WTC11 (cell line): Measurements from ENCODE around the gene ETV2. TPM values are rescaled to one million over a fixed set of nuclear protein-coding genes. Genes with fewer than 3 reads are reported as not detected.

Experiments used
- ATAC-seq: fragments of 200-7000 bp; cut with Tn5 transposase; 2 replicates; pipeline ENCODE4 v1.10.0; 2021; ENCODE audit warnings: mild to moderate bottlenecking, moderate library complexity
- CTCF ChIA-PET: fragments of 300-600 bp; sonication (Branson Sonifier 250); formaldehyde crosslinking; loops from one replicate; lab custom pipeline; 2021; ENCODE audit warnings: antibody characterized with exemption; lab: Charles Lee
- POLR2A ChIA-PET: fragments of 350-600 bp; sonication (Branson Sonifier 250); formaldehyde crosslinking; loops from one replicate; lab custom pipeline; 2021; ENCODE audit warnings: antibody characterized with exemption; lab: Charles Lee
- DNase-seq: peaks from one replicate; pipeline ENCODE4 v3.0.0; 2021; ENCODE audit warnings: low spot score
- H3K27ac Mint-ChIP-seq: 2 replicates; pipeline ENCODE4 v1.8.0; 2021; ENCODE audit warnings: mixed read lengths
- H3K27me3 Mint-ChIP-seq: 2 replicates; pipeline ENCODE4 v1.8.0; 2021; ENCODE audit warnings: low read depth, mild to moderate bottlenecking, moderate library complexity, mixed read lengths
- H3K36me3 Mint-ChIP-seq: 2 replicates; pipeline ENCODE4 v1.8.0; 2021; ENCODE audit warnings: mixed read lengths
- H3K4me1 Mint-ChIP-seq: 2 replicates; pipeline ENCODE4 v1.8.0; 2022; ENCODE audit warnings: mixed read lengths
- H3K4me3 Mint-ChIP-seq: 2 replicates; pipeline ENCODE4 v1.8.0; 2021; ENCODE audit warnings: mild to moderate bottlenecking, moderate library complexity, mixed read lengths
- H3K9me3 Mint-ChIP-seq: 2 replicates; pipeline ENCODE4 v1.8.0; 2021; ENCODE audit warnings: mixed read lengths
- ATF1 ChIP-seq: sonication (generic); formaldehyde crosslinking; IDR thresholded peaks from 2 replicates; pipeline ENCODE4 v1.8.1; 2023; ENCODE audit warnings: mild to moderate bottlenecking, moderate library complexity, missing genetic modification reagents
- CREB1 ChIP-seq: sonication (generic); formaldehyde crosslinking; IDR thresholded peaks from 2 replicates; pipeline ENCODE4 v1.8.0; 2023; ENCODE audit warnings: mild to moderate bottlenecking, missing genetic modification reagents
- CREM ChIP-seq: sonication (generic); formaldehyde crosslinking; IDR thresholded peaks from 2 replicates; pipeline ENCODE4 v1.8.1; 2022; ENCODE audit warnings: mild to moderate bottlenecking, missing genetic modification reagents, moderate library complexity
- E2F4 ChIP-seq: sonication (generic); formaldehyde crosslinking; IDR thresholded peaks from 2 replicates; pipeline ENCODE4 v1.8.1; 2022; ENCODE audit warnings: low read depth, mild to moderate bottlenecking, moderate library complexity, missing genetic modification reagents, borderline replicate concordance
- ELF4 ChIP-seq: sonication (generic); formaldehyde crosslinking; IDR thresholded peaks from 2 replicates; pipeline ENCODE4 v1.8.1; 2022; ENCODE audit warnings: low read depth, mild to moderate bottlenecking, moderate library complexity, missing genetic modification reagents
- ETV6 ChIP-seq: sonication (generic); formaldehyde crosslinking; IDR thresholded peaks from 2 replicates; pipeline ENCODE4 v1.8.1; 2022; ENCODE audit warnings: mild to moderate bottlenecking, missing genetic modification reagents
- FOXK1 ChIP-seq: sonication (generic); formaldehyde crosslinking; IDR thresholded peaks from 2 replicates; pipeline ENCODE4 v1.8.0; 2022; ENCODE audit warnings: mild to moderate bottlenecking, moderate library complexity, missing genetic modification reagents
- FOXP4 ChIP-seq: sonication (generic); formaldehyde crosslinking; IDR thresholded peaks from 2 replicates; pipeline ENCODE4 v1.8.0; 2022; ENCODE audit warnings: mild to moderate bottlenecking, missing genetic modification reagents
- GABPB1 ChIP-seq: sonication (generic); formaldehyde crosslinking; IDR thresholded peaks from 2 replicates; pipeline ENCODE4 v1.8.1; 2023; ENCODE audit warnings: mild to moderate bottlenecking, missing genetic modification reagents
- HMGA2 ChIP-seq: fragments of 250-450 bp; sonication (Bioruptor Pico); IDR thresholded peaks from 2 replicates; pipeline ENCODE4 v1.4.0; 2021; ENCODE audit warnings: mild to moderate bottlenecking, moderate library complexity
- NFYB ChIP-seq: sonication (generic); formaldehyde crosslinking; conservative IDR thresholded peaks from 2 replicates; pipeline ENCODE4 v1.8.0; 2022; ENCODE audit warnings: low read depth, missing genetic modification reagents
- PREB ChIP-seq: sonication (generic); formaldehyde crosslinking; IDR thresholded peaks from 2 replicates; pipeline ENCODE4 v1.8.1; 2022; ENCODE audit warnings: mild to moderate bottlenecking, missing genetic modification reagents, moderate library complexity, borderline replicate concordance
- PRRX2 ChIP-seq: fragments of 250-450 bp; sonication (Bioruptor Pico); IDR thresholded peaks from 2 replicates; pipeline ENCODE4 v1.8.0; 2021; ENCODE audit warnings: mild to moderate bottlenecking
- RORB ChIP-seq: fragments of 250-450 bp; sonication (Bioruptor Pico); IDR thresholded peaks from 2 replicates; pipeline ENCODE4 v1.9.0; 2021; ENCODE audit warnings: mild to moderate bottlenecking
- SMAD3 ChIP-seq: sonication (generic); formaldehyde crosslinking; IDR thresholded peaks from 2 replicates; pipeline ENCODE4 v1.8.0; 2022; ENCODE audit warnings: missing genetic modification reagents, mild to moderate bottlenecking, borderline replicate concordance
- SP1 ChIP-seq: sonication (generic); formaldehyde crosslinking; conservative IDR thresholded peaks from 2 replicates; pipeline ENCODE4 v1.8.1; 2022; ENCODE audit warnings: missing genetic modification reagents
- TEAD1 ChIP-seq: sonication (generic); formaldehyde crosslinking; IDR thresholded peaks from 2 replicates; pipeline ENCODE4 v1.8.0; 2022; ENCODE audit warnings: mild to moderate bottlenecking, missing genetic modification reagents
- ZBTB21 ChIP-seq: sonication (generic); formaldehyde crosslinking; IDR thresholded peaks from 2 replicates; pipeline ENCODE4 v1.8.1; 2023; ENCODE audit warnings: mild to moderate bottlenecking, missing genetic modification reagents, borderline replicate concordance
- ZMAT4 ChIP-seq: fragments of 250-450 bp; sonication (Bioruptor Pico); IDR thresholded peaks from 2 replicates; pipeline ENCODE4 v1.9.0; 2021; ENCODE audit warnings: mild to moderate bottlenecking
- ZNF263 ChIP-seq: sonication (generic); formaldehyde crosslinking; IDR thresholded peaks from 2 replicates; pipeline ENCODE4 v1.8.1; 2022; ENCODE audit warnings: low read depth, mild to moderate bottlenecking, moderate library complexity, missing genetic modification reagents
- total RNA-seq: library from RNA; stranded (reverse); gene quantifications from 3 replicates; pipeline ENCODE4 v1.2.3, GENCODE V29; 2021
- TF ChIP-seq, protein P1 (sequence below): sonication (generic); formaldehyde crosslinking; IDR thresholded peaks from 2 replicates; pipeline ENCODE4 v1.8.0; 2022; ENCODE audit warnings: mild to moderate bottlenecking, missing genetic modification reagents
- TF ChIP-seq, protein P2 (sequence below): sonication (generic); formaldehyde crosslinking; IDR thresholded peaks from 2 replicates; pipeline ENCODE4 v1.8.1; 2023; ENCODE audit warnings: mild to moderate bottlenecking, missing genetic modification reagents, moderate library complexity
- TF ChIP-seq, protein P3 (sequence below): fragments of 250-450 bp; sonication (Bioruptor Pico); conservative IDR thresholded peaks from 2 replicates; pipeline ENCODE4 v1.9.0; 2021; ENCODE audit warnings: mild to moderate bottlenecking
- TF ChIP-seq, protein P4 (sequence below): sonication (generic); formaldehyde crosslinking; IDR thresholded peaks from 2 replicates; pipeline ENCODE4 v1.8.0; 2023; ENCODE audit warnings: missing genetic modification reagents, mild to moderate bottlenecking, borderline replicate concordance

Gene ETV2
- total RNA-seq, 1 experiment from 2014 or later = 1.7 TPM

DNA sequence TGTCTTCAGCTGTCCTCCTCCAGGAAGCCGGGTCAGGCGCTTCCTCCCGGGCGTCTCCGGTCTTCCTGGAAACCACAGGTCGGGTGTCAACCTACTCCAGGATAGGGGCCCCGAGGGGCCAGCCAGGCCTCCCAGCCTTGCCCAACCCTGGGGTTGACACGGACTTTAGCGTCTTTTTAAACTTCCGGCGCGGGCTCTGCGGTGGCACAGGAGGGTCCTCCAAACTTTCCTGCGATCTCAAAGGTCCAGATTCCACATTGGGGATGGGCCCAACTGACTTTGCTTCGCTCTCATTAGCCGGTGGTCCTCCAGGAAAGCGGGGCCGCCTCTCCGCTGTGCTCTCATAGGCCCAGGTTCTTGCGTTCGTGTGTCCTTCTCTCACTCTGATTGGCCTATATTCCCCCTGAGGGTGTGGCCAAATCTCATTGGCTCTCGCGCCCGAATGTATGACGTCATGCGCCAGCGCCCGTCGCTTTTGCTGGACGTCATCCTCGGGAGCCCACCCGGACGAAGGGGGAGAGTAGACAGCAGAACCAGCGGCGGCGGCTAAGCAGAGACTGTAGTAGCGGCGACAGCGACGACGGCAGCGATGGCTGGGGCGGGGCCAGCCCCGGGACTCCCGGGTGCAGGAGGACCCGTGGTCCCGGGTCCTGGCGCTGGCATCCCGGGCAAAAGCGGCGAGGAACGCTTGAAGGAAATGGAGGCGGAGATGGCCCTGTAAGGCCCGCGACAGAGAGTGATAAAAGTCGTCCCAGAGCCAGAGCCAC, 12.8 kb upstream of the ETV2 start, which contains the start of gene RBM42:
TSS of gene RBM42 (plus strand) at position 472 of the 767 bp plus-strand sequence. CDS start at position 590, 118 bp downstream.
- TF ChIP-seq ATF1 (CRISPR knock-in tag) (peak; percentile 98; the same call in 1 of the 2 replicates), PREB (CRISPR knock-in tag) (no peak), FOXP4 (CRISPR knock-in tag) (0 out of 2 replicates have a peak, but pooled peaks have one; percentile 24), PRRX2 (CRISPR knock-in tag) (no peak), ELF4 (CRISPR knock-in tag) (no peak), SP1 (CRISPR knock-in tag) (peak; percentile 100), CREB1 (CRISPR knock-in tag) (peak; percentile 97), ZNF263 (peak; percentile 16; the same call in 1 of the 2 replicates), HMGA2 (CRISPR knock-in tag) (peak; percentile 82), CREM (CRISPR knock-in tag) (peak; percentile 100), ZBTB21 (CRISPR knock-in tag) (peak; percentile 94), FOXK1 (CRISPR knock-in tag) (peak; percentile 97), E2F4 (CRISPR knock-in tag) (no peak), TEAD1 (peak; percentile 68; the same call in 1 of the 2 replicates), NFYB (CRISPR knock-in tag) (peak; percentile 95), RORB (no peak), GABPB1 (CRISPR knock-in tag) (peak; percentile 59; the same call in 1 of the 2 replicates), SMAD3 (CRISPR knock-in tag) (no peak), ETV6 (CRISPR knock-in tag) (peak; percentile 57; the same call in 1 of the 2 replicates), ZMAT4 (CRISPR knock-in tag) (no peak)
- TF ChIP-seq, protein P1, sequence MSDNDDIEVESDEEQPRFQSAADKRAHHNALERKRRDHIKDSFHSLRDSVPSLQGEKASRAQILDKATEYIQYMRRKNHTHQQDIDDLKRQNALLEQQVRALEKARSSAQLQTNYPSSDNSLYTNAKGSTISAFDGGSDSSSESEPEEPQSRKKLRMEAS = 0 out of 2 replicates have a peak, but pooled peaks have one; percentile 25
- TF ChIP-seq, protein P2, sequence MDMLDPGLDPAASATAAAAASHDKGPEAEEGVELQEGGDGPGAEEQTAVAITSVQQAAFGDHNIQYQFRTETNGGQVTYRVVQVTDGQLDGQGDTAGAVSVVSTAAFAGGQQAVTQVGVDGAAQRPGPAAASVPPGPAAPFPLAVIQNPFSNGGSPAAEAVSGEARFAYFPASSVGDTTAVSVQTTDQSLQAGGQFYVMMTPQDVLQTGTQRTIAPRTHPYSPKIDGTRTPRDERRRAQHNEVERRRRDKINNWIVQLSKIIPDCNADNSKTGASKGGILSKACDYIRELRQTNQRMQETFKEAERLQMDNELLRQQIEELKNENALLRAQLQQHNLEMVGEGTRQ (CRISPR knock-in tag) = peak; percentile 37; the same call in 1 of the 2 replicates
- TF ChIP-seq, protein P3, sequence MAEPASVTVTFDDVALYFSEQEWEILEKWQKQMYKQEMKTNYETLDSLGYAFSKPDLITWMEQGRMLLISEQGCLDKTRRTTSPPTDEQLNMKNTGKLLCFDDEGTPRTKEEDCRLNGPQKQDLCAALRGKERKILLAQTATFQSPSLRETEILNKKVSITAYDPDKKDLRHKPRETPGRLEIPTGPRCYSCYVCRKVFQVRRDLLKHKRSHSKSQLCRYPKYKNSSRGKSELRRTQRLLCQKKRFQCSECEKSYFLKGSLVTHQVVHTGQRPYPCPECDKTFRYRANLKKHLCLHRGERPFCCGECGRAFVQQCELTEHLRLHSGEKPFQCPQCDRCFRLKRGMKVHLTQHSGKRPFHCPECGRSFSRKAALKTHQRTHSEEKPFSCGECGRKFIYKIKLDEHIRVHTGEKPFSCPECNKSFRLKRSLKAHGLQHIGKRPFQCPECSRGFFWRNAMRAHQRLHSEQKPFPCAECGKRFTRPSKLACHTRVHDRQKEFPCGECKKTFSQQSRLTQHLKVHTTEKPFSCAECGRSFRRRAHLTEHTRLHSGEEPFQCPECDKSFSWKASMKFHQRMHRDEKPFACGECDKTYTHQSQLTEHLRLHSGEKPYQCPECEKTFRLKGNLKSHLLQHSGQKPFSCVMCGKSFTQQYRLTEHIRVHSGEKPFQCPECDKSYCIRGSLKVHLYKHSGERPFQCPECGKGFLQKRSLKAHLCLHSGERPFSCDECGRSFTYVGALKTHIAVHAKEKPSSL = no peak
- TF ChIP-seq, protein P4, sequence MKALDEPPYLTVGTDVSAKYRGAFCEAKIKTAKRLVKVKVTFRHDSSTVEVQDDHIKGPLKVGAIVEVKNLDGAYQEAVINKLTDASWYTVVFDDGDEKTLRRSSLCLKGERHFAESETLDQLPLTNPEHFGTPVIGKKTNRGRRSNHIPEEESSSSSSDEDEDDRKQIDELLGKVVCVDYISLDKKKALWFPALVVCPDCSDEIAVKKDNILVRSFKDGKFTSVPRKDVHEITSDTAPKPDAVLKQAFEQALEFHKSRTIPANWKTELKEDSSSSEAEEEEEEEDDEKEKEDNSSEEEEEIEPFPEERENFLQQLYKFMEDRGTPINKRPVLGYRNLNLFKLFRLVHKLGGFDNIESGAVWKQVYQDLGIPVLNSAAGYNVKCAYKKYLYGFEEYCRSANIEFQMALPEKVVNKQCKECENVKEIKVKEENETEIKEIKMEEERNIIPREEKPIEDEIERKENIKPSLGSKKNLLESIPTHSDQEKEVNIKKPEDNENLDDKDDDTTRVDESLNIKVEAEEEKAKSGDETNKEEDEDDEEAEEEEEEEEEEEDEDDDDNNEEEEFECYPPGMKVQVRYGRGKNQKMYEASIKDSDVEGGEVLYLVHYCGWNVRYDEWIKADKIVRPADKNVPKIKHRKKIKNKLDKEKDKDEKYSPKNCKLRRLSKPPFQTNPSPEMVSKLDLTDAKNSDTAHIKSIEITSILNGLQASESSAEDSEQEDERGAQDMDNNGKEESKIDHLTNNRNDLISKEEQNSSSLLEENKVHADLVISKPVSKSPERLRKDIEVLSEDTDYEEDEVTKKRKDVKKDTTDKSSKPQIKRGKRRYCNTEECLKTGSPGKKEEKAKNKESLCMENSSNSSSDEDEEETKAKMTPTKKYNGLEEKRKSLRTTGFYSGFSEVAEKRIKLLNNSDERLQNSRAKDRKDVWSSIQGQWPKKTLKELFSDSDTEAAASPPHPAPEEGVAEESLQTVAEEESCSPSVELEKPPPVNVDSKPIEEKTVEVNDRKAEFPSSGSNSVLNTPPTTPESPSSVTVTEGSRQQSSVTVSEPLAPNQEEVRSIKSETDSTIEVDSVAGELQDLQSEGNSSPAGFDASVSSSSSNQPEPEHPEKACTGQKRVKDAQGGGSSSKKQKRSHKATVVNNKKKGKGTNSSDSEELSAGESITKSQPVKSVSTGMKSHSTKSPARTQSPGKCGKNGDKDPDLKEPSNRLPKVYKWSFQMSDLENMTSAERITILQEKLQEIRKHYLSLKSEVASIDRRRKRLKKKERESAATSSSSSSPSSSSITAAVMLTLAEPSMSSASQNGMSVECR (CRISPR knock-in tag) = peak; percentile 37; the same call in 1 of the 2 replicates
- Mint-ChIP-seq H3K27ac (peak within 1 kb of the TSS; percentile 95), H3K9me3 (no peaks in the 10 kb centered on the region), H3K4me3 (peak within 1 kb of the TSS; percentile 95), H3K36me3 (peaks cover 28% of the 10 kb centered on the region), H3K27me3 (no peaks in the 10 kb centered on the region), H3K4me1 (peaks cover 7% of the 10 kb centered on the region)
- DNase-seq (peak; percentile 98), ATAC-seq (peak; percentile 100)
- ChIA-PET POLR2A (no interaction called here), CTCF (interaction anchor here (0.7 kb wide), 1 partner anchor 9 kb away, joined by 3 read pairs; no protein-coding TSS in a partner anchor)
